ENCODE results near the gene TEX54.

GRCh38 chr11:62842171-62842741 is 9.6 kb upstream of the TEX54 start:
- no peak for TF ChIP-seq CTCF (optimal IDR thresholded peaks at IDR 0.05 in 1 of 3, IDR thresholded peaks at IDR 0.05 in 1 of 3, conservative IDR thresholded peaks at IDR 0.05 in 1 of 3; ENCODE audit: extremely low read depth in 1 of 3, insufficient read depth in 2 of 3, low read length in 3 of 3)
- TF ChIP-seq EZH2 (IDR thresholded peaks at IDR 0.05; ENCODE audit: low read length): no peak
